ENCODE measurements around the gene ZNF180.
A peak's percentile ranks its signal among the peaks of the same experiment; 100 is the strongest.
"Not testable (repeated sequence)": the region's sequence is repeated elsewhere in the genome, so short reads cannot be mapped to it uniquely, and the experiment has no call there.

ZNF180 gene

DNA sequence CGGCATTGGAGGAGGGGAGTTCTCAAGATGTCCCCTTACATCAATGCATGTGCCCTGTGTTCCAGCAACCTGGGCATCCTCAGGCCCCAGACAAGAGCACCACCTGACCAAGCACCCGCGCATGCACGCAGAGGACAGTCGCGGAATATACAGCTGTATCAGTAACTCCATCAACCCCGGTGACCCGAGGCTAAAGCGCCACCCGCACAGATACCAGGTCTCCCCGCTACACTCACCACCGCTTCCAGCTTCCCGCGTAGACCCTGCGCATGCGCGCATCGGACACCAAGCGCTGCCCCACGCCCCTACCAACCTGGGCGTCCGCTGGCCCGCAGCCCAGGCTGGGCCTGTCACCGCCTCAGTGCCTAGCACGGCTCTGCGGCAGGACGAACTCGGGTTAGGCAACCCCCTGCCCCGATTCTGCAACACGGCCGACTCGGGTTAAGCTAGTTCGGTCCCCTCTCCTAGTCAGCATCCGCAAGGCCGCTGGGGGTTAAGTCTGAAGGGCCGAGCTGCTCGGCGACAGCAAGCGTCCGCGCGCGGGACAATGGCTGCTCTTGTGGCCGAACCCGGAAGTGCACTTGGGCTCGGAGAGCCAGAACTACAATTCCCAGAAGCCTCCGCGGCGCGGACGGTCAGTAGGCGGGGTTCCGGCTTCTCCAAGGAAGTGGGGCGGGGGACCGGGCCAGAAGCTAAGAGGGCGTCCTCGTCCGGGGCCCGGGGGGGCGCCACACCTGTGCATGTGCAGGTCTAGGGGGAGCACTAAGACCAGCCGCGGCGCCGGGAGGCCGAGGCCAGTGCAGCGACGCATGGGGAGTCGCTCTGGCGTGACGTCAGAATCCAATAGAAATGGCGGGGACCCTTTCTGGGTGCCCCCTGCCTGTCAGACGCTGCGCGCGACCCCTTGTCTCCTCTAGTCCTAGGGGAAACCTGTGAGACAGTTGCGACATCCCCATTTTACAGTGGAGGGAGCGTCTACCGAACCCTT lies at the start of gene ZNF180:
Gene ZNF180 (minus strand): TSS at position 561 of the 988 bp plus-strand sequence. CDS start 3,188 bp downstream, outside the sequence.
- peak; percentile 89 to 92 for DNase-seq

GRCh38 chr19:44549507-44549906 lies 49.2 kb upstream of the ZNF180 start:
- DNase-seq = no peak

DNA sequence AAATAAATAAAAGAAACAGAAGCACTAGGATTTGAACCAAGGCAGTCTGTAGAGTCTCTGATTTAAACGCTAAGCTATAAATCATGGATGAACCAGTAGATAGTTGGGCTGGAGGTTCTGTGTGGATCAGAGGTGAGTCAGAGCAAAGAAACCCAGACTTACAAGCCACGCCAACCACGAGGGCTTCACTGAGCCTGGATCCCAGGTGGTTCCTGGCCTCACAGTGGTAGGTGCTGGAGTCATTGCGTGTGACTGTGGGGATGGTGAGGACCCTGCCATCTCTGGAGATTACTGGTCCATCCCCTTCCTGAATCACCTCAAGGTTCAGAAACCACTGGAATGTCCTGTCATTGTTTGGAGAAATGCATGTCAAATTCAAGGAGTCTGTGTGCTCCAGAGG lies 48.4 kb upstream of the ZNF180 start:
- no peak for DNase-seq

DNA sequence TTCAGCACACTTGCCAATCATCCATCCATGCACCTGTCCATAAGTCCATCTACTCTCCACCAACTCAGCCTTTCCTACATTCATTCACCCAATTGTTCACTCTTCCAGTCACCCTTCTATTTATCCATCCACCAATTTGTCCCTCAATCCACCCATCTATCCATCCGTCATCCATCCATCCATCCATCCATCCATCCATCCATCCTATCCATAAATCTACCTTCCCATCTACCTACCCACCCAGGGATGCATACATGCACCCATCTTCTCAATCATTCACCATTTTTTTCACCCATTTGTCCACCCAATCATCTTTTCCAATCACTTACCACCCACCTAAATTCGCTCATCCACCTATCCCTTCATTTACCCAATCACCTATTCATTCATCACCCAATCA lies 43.7 kb upstream of the ZNF180 start:
- DNase-seq = no peak

- DNase-seq = no peak
Observed at GRCh38 chr19:44542671-44543070, 42.3 kb upstream of the ZNF180 start.

- DNase-seq = no peak
Observed at GRCh38 chr19:44540736-44541135, 40.4 kb upstream of the ZNF180 start.

GRCh38 chr19:44539991-44540390 lies 39.7 kb upstream of the ZNF180 start:
- no peak for DNase-seq

DNA sequence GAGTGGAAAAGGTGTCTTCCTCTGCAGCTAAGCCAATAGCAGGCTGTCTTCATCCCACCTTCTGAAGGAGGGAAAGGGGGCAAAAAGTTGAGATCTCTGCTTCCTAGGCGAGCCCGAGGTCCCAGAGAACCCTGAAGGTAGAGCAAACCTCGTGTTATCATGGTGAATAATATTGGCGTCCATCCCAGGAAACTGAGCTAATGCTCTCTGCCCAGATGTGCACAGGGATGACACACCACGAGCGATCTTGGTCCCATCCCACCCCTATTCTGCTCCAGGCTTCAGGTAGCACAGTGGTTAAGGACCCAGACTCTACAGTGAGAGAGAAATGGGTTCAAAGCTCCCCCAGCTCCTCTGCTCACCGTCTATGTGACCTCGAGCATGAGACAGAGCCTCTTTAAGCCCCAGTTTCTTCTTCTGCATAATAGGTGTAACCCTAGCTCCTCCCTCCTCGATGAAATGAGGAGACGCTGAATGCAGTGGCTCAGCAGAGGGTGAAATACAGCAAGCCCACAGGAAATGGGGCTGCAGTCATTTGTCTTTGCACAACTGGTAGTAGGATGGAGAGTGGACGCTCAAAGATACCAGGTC lies 39.0 kb upstream of the ZNF180 start:
- no peak for DNase-seq

DNA sequence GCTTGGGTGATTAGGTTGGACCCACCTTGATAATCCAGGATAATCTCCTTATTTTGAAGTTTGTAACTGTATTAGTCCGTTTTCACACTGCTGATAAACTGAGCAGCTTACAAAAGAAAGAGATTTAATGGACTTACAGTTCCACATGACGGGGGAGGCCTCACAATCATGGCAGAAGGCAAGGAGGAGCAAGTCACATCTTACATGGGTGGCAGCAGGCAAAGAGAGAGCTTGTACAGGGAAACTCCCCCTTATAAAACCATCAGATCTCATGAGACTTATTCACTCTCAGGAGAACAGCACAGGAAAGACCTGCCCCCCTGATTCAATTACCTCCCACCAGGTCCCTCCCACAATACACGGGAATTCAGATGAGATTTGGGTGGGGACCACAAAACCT lies 35.0 kb upstream of the ZNF180 start:
- DNase-seq = not testable (repeated sequence)

- DNase-seq = no peak
Observed at GRCh38 chr19:44532819-44533218, 32.5 kb upstream of the ZNF180 start.

- DNase-seq = no peak
Observed at GRCh38 chr19:44530777-44531176, 30.5 kb upstream of the ZNF180 start.

- no peak for DNase-seq
Observed at GRCh38 chr19:44529536-44529935, 29.2 kb upstream of the ZNF180 start, which contains the start of gene CEACAM20. TSS of gene CEACAM20 (minus strand) at chr19:44529675. CDS start at chr19:44529509, 166 bp downstream.

DNA sequence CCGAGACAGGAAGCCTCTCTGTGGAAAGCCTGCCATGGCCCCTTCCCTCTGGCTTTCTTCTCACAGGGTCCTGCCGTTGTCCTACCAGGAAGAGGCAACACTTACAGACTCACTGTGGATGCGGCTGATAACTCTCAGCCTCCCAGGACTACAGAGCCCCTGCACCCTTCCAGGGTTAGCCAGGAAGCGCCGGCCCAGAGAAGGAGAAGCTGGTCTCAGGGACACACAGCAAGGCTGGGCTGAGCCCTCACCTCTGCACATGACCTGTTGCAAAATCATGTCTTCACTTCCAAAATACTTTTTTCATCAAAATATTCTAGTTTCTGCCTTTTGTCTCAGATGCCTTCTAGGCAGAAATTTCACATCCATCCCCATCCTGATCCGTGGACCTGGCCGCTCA lies 27.2 kb upstream of the ZNF180 start:
- DNase-seq = no peak

GRCh38 chr19:44525721-44526430 lies 25.6 kb upstream of the ZNF180 start:
- DNase-seq = no peak

DNA sequence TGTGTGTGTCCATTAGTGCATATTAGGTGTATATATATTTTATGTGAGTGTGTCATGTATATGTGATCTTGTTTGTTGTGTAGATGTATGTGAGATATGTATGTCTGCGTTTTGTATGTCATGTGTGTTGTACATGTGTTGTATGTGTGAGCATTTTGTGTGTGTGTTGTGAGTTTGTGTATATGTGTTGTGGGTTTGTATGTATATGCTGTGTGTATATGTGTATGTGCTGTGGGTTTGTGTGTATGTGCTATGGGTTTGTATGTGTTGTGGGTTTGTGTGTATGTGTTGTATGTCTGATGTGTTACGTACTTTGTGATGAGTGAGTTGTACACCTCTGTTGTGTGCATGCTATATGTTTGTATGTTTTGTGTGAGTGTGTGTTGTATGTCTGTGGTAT lies 21.0 kb upstream of the ZNF180 start:
- no peak for DNase-seq

DNA sequence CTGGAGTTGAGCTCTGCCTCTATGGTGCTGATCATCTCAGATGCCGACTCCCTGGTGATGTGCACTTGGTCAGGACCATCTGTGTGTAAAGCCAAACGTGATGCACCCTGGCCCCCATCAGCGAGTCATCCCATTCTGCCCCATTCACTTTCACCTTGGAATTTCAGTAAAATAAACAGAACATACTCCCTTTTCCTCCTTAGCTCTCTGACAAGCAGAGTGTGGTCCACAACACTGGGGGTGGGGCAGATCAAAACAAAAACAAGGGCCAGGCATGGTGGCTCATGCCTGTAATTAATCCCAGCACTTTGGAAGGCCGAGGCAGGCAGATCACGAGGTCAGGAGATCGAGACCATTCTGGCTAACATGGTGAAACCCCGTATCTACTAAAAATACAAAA lies 16.8 kb upstream of the ZNF180 start:
- DNase-seq = no peak

DNA sequence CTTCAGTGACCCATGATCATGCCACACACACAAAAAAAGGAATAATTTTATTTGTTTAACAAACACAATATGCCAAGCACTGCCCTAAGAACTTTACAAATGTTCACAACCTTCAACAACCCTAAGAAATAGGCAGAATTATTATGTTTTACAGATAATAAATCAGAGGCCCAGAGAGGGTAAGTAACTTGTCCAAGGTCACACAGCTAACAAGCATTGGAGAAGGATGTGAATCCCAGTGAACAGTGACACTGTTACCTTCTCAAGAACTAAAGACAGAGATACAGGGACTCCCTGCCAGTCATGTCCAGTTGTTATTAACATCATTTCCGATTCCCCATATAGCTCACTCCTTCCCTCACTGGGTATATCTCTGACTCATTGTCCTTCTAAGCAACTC lies 15.6 kb upstream of the ZNF180 start:
- DNase-seq = no peak

DNA sequence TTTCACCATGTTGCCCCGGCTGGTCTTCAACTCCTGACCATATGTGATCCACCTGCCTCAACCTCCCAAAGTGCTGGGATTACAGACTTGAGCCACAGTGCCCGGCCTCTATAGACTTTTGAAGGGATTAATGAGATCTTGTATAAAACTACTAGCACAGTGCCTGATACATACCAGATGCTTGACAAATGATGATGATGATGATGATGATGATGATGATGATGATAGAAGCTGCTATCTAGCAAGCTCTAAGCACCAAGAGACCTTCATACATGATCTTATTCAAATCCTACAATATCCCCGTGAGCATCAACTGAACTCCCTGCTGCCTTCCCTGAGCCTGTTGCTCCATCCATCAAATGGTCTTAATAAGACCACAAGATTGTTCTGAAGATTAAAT lies 14.7 kb upstream of the ZNF180 start:
- DNase-seq = no peak

GRCh38 chr19:44512326-44513298 lies 12.3 kb upstream of the ZNF180 start:
- no peak for DNase-seq

DNA sequence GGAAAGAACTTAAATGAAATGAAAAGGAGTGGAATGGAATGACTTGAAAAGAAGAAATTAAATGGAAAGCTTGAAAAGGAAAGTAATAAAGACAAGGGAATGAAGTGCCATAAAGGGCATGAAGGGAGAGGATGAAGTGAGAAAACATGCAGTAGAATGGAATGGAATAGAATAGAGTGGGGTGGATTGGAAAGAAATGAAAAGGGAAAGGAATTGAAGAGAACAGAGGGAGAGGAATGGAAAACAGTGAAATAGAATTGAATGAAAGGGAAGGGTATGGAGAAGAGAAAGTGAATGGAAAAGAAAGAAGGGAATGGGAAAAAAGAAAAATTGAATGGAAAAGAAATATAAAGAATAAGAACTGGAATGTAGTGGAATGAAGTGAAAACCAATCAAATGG lies 9.2 kb upstream of the ZNF180 start:
- no peak for DNase-seq

GRCh38 chr19:44499559-44499958 lies 763 bp downstream of the ZNF180 start:
- DNase-seq = no peak

GRCh38 chr19:44498988-44499387 lies 1.3 kb downstream of the ZNF180 start:
- DNase-seq = no peak
